GM10266 (cell line): ENCODE data around the gene PTBP2.

Source experiments
- DNase-seq: peaks from one replicate; pipeline ENCODE4 v3.0.0; 2012; ENCODE audit errors: extremely low spot score
- TF ChIP-seq, protein P1 (sequence below): IDR thresholded peaks from 2 replicates; pipeline ENCODE4 v1.5.1; 2012; ENCODE audit warnings: mild to moderate bottlenecking, low read depth; ENCODE audit not compliant: control insufficient read depth, insufficient read depth; ENCODE audit errors: missing control alignments

Gene PTBP2

DNA sequence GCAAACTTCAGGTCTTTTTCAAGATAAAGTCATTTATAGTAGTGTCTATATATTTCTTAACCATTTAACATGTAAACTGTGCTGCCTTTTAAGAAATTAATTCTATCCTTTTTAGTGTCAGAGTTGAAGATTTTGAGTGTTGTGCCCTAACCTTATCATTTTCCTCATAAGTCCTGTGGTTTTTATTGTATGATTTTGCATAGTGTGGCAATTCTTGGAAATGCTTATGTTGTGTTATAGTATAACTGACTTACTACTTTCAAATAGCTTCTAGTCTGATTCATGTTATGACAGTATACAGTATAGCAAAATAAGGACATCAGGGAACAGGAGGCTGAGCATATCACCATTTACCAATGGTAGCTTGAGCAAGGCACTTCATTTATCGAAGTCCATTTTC, 99.1 kb downstream of the PTBP2 start:
- DNase-seq, result no peak
- TF ChIP-seq, protein P1, sequence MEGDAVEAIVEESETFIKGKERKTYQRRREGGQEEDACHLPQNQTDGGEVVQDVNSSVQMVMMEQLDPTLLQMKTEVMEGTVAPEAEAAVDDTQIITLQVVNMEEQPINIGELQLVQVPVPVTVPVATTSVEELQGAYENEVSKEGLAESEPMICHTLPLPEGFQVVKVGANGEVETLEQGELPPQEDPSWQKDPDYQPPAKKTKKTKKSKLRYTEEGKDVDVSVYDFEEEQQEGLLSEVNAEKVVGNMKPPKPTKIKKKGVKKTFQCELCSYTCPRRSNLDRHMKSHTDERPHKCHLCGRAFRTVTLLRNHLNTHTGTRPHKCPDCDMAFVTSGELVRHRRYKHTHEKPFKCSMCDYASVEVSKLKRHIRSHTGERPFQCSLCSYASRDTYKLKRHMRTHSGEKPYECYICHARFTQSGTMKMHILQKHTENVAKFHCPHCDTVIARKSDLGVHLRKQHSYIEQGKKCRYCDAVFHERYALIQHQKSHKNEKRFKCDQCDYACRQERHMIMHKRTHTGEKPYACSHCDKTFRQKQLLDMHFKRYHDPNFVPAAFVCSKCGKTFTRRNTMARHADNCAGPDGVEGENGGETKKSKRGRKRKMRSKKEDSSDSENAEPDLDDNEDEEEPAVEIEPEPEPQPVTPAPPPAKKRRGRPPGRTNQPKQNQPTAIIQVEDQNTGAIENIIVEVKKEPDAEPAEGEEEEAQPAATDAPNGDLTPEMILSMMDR, result no peak

DNA sequence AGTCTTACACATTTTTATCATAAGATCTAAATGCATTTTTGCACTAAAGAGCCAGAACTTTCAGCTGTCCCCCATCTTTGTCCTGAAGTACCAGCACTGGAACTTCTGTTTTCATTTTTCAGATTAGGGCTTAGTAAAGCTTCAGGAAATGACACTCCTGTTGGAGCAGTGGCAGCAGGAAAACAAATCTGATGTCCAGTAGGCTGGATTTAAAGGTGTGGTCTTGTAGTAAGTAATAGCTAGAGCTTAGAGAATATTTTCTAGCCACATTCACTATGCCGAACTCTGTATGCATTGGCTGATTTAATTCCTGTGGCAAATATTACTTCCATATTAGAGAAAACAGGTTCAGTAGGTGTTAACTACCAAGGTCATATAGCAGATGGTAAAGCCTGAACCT, 103.6 kb downstream of the PTBP2 start:
- no peak for DNase-seq
- TF ChIP-seq, protein P1, result no peak

DNA sequence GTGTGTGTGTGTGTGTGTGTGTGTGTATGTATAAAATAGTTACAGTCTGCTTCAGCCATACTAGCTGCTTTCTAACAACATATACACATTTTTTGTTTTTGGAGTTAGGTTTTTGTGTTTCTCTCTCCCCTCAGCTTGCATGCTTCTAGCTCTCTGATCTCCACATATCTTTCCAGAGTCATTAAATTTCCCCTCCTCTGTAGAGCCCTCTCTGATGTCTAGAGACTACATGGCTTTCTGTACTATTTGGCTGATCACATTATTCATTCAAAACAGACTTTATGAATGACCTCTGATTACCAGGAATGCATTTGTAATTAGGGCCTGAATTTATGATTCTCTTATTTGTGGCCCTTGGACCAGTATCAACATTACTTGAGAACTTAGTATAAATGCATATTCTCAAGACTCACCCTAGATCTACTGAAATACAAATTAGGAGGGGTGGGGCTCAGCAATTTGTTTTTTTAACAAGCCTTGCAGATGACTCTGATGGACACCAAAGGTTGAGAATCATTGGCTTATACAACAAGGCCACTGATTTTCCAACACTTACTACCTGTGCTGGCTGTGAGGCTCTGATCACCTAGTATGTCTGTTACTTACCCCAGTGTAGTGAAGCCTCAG, 104.5 kb downstream of the PTBP2 start:
- no peak for DNase-seq

DNA sequence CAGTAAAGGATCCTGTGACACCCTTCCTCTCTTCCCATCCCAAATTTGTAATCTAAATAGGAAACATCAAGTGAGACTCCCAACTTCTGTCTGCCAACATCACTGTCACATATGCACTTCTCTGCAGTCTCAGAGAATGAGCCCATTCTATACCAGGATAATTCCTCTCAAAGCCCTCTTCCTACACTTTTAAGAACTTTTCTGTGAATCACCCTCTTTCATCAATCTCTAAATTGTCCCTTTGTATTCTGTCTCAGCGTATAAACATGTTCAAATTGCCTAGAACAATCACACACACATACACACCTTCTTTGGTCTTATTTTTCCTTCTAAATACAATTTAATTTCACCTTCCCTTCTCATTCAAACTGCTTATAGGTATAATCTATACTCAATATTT, 111.8 kb downstream of the PTBP2 start:
- TF ChIP-seq, protein P1, result no peak
- DNase-seq, result no peak

More for the DNA sequence above, 104.5 kb downstream of the PTBP2 start:
- TF ChIP-seq, protein P1, result no peak

DNA sequence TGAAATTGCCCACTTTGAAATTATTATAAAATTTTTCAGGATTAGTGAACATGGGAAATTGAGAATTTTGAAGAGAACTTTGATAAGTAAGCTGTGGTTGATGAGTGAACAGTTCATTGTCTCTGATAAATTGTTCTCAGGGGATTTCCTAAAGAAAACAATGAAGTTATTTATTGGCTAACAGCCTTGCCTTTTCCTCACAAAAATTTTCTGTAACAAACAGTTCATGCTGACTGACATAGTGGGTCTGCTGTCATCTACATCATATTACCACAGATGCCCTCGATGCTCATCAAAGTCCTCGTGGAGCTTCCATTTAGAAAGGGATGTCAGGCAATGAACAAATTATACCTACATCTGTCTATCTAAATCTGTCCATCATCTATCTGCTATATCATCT, 113.4 kb downstream of the PTBP2 start:
- DNase-seq, result no peak
- TF ChIP-seq, protein P1, result no peak

DNA sequence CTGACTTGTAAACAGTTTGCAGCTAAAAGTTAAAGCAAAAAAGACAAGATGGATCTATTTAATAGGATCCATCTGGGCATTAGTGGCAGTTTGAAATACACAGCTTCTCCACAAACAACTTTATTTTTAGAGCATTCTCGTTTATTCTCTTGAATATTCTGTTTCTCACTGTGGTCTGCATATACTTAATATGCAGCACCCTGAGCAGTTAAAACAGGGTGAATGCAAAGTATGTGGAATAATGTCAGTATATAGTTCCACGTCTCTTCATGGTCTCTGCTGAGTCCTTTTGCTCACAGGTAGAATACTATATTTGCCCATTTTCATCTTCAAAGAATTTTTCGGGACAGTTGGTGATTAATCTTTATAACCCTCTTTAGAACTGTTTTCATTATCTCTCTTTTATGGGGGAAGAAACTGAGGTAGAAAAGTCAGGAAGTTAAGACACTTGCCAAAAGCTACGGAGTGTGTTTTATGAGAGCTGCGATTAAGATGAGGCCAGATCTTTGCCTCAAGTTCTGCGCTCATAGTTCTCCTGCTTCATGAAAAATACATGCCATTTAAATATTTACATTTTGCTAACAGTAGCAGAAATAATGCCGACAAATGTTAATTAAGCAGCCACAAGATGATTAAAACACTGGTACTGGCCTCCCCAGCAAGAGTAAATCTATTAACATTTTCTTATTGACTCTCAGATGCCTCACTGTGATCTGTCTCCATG, 115.6 kb downstream of the PTBP2 start:
- no peak for DNase-seq
- TF ChIP-seq, protein P1, result no peak

DNA sequence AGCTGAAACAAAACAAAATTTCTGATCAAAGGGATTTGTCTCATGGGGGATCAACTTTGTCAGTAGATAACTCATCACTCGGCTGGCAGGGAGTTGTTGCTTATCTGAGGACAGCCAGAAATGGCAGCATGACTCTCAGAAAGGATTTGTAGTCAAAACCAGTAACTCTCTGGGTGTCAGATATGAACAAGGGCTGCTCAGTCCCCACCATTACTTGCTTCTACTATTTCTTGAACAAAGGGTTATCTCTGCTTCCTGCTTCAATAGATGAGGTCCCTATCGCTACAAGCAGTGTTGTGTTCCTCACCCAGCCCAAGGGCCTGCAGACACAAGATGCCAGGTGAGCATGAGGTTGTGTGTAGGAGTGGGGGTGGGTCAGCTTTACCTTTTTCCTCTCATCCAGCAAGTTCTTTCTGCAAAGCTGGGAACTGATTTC, 116.2 kb downstream of the PTBP2 start:
- no peak for DNase-seq
- TF ChIP-seq, protein P1, result no peak
